DND-41 (cell line): ENCODE results near the gene AATK.

Experiments
- ATAC-seq: fragments of 200-7000 bp; cut with Tn5 transposase; 3 replicates; pipeline ENCODE4 v1.9.1; 2021; ENCODE audit warnings: low read depth; ENCODE audit not compliant: insufficient read depth
- DNase-seq: peaks from one replicate; pipeline ENCODE4 v3.0.0-alpha.2; 2020
- H2AFZ ChIP-seq: 2 replicates; pipeline ENCODE4 v1.6.0; 2012; ENCODE audit warnings: low read depth, low read length
- H3K27ac ChIP-seq: 2 replicates; pipeline ENCODE4 v1.5.1; 2012; ENCODE audit warnings: low read length, inconsistent platforms
- H3K27me3 ChIP-seq: fragments of 200-600 bp; sonication (generic); 2 replicates; pipeline ENCODE4 v1.6.0; 2012; ENCODE audit warnings: low read length, mild to moderate bottlenecking, inconsistent platforms; ENCODE audit not compliant: insufficient read depth, poor library complexity
- H3K36me3 ChIP-seq: 2 replicates; pipeline ENCODE4 v1.5.1; 2012; ENCODE audit warnings: low read length, inconsistent platforms; ENCODE audit not compliant: insufficient read depth
- H3K4me1 ChIP-seq: 2 replicates; pipeline ENCODE4 v1.5.1; 2012; ENCODE audit warnings: mild to moderate bottlenecking, low read length; ENCODE audit not compliant: insufficient read depth
- H3K4me2 ChIP-seq: 2 replicates; pipeline ENCODE4 v1.6.0; 2012; ENCODE audit warnings: mild to moderate bottlenecking, moderate library complexity, low read length, inconsistent platforms; ENCODE audit not compliant: insufficient read depth
- H3K4me3 ChIP-seq, 2 experiments: fragments of 200-600 bp in 1 of 2; shearing (Covaris generic) in 1 of 2; 2 replicates each; pipeline ENCODE4 v1.5.1; 2012 to 2016; ENCODE audit warnings: inconsistent platforms in 2 of 2, low read length in 2 of 2, mild to moderate bottlenecking in 2 of 2, low read depth in 1 of 2, moderate library complexity in 1 of 2
- H3K79me2 ChIP-seq: 2 replicates; pipeline ENCODE4 v1.6.0; 2012; ENCODE audit warnings: low read length, inconsistent platforms; ENCODE audit not compliant: insufficient read depth
- H3K9ac ChIP-seq: 2 replicates; pipeline ENCODE4 v1.6.0; 2012; ENCODE audit warnings: low read depth, mild to moderate bottlenecking, inconsistent platforms, low read length, moderate library complexity
- H3K9me3 ChIP-seq: 2 replicates; pipeline ENCODE4 v1.5.1; 2012; ENCODE audit warnings: low read length, moderate library complexity, mild to moderate bottlenecking, inconsistent platforms; ENCODE audit not compliant: insufficient read depth, severe bottlenecking
- H4K20me1 ChIP-seq: 2 replicates; pipeline ENCODE4 v1.6.0; 2012; ENCODE audit warnings: low read length; ENCODE audit not compliant: insufficient read depth
- EZH2 ChIP-seq: IDR thresholded peaks from 3 replicates; pipeline ENCODE4 v1.6.1; 2012; ENCODE audit warnings: borderline replicate concordance, low read depth, mild to moderate bottlenecking, moderate library complexity, low read length, inconsistent platforms; ENCODE audit not compliant: severe bottlenecking
- TF ChIP-seq, protein P1 (sequence below): IDR thresholded peaks from 2 replicates; pipeline ENCODE4 v1.5.1; 2012; ENCODE audit warnings: borderline replicate concordance, low read length, moderate library complexity, mild to moderate bottlenecking; ENCODE audit not compliant: poor library complexity, severe bottlenecking; ENCODE audit errors: extremely low read depth

The AATK gene

DNA sequence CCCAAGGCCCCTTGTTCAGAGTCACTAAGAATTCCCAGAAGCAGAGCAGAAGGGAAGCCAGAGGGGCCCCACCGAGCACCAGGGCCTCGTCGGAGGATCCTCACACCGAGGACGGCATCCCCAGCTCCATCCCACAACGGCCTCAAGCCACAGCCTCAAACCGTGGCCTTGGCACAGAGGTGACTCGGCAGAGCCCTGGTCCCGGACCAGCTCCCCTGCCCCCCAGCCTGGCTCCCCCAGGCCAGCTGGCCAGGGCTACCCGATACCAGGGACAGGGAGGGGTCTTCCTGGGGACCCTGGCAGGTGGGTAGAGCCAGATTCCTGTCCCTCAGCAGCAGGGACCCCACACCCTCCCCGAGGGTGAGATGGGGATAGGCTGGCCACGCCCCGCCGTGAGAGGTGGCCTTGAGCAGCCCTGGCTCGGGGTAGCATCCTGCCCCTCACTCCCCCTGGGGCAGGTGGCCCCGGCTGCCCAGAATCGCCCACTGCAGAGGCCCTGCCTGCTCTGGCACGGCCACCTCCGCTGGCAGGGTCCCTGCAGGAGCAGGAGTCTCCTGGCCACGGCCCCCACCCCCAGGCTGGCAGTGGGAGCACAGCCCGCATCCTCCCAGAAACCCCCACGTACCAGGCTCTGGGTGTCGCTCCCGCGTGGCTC, 6.3 kb downstream of the AATK start:
- Histone ChIP-seq H3K9me3 (no peaks in the 10 kb centered on the region), H3K4me2 (no peak overlapping the region), H3K27me3 (no peaks in the 10 kb centered on the region), H3K9ac (no peak overlapping the region), H2AFZ (no peak overlapping the region), H3K4me1 (no peaks in the 10 kb centered on the region), H3K36me3 (no peaks in the 10 kb centered on the region), H3K27ac (no peak overlapping the region), H3K4me3 (no peak overlapping the region), H4K20me1 (no peaks in the 10 kb centered on the region; the same call in 1 of the 2 replicates), H3K79me2 (no peaks in the 10 kb centered on the region)
- ATAC-seq (no peak), DNase-seq (no peak)
- TF ChIP-seq, protein P1, sequence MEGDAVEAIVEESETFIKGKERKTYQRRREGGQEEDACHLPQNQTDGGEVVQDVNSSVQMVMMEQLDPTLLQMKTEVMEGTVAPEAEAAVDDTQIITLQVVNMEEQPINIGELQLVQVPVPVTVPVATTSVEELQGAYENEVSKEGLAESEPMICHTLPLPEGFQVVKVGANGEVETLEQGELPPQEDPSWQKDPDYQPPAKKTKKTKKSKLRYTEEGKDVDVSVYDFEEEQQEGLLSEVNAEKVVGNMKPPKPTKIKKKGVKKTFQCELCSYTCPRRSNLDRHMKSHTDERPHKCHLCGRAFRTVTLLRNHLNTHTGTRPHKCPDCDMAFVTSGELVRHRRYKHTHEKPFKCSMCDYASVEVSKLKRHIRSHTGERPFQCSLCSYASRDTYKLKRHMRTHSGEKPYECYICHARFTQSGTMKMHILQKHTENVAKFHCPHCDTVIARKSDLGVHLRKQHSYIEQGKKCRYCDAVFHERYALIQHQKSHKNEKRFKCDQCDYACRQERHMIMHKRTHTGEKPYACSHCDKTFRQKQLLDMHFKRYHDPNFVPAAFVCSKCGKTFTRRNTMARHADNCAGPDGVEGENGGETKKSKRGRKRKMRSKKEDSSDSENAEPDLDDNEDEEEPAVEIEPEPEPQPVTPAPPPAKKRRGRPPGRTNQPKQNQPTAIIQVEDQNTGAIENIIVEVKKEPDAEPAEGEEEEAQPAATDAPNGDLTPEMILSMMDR: no peak
- no peak for TF ChIP-seq EZH2

DNA sequence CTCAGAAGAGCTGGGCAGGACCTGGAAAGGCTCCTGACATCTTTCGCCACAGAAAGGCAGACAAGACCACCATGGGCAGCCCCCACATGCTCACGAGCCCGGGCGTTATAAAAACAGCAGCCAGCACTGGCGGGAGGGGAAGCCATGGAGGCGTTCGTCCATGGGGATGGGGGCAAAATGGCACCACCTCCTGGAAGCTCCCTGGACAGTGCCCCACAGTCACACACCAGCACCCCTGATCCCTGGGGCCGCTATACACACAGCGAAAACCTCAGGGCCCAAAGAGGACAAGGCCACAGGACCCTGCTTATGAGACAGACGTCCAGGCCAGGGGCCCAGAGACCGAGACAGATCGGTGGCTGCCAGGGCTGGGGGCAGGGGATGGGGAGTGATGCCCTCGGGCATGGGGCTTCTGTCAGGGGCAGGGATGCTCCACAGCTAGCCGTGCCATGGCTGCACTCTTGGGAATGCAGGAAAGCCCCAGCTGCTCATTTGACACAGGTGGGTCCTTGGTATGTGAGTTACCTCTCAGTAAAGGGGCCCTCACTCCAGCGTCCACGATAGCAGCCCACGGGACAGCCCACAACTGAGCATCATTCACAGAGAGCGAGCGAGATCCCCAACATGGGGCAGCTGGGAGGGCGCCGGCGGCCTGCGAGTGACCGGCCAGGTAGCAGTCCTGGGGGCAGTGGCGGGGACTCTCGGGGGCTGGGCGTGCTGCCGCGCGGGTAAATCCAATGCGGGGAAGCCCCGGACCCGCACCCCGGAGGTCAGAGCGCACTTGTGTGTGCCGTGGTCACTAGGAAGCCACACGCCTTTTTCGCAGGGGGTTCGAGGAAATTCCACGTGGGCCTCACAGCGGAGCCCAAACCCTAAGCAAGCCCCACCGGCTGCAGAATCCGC, 7.1 kb downstream of the AATK start:
- H3K4me3 ChIP-seq: no peak overlapping the region
- no peak overlapping the region for H3K27ac ChIP-seq
- no peak for ATAC-seq
- H4K20me1 ChIP-seq: no peaks in the 10 kb centered on the region; the same call in 1 of the 2 replicates
- H3K4me2 ChIP-seq: no peak overlapping the region
- H3K9ac ChIP-seq: no peak overlapping the region
- H3K9me3 ChIP-seq: no peaks in the 10 kb centered on the region
- no peaks in the 10 kb centered on the region for H3K79me2 ChIP-seq
- no peak for DNase-seq
- H2AFZ ChIP-seq: no peak overlapping the region
- H3K27me3 ChIP-seq: no peaks in the 10 kb centered on the region
- no peak for TF ChIP-seq EZH2
- TF ChIP-seq, protein P1: no peak
- H3K36me3 ChIP-seq: no peaks in the 10 kb centered on the region
- H3K4me1 ChIP-seq: no peaks in the 10 kb centered on the region

DNA sequence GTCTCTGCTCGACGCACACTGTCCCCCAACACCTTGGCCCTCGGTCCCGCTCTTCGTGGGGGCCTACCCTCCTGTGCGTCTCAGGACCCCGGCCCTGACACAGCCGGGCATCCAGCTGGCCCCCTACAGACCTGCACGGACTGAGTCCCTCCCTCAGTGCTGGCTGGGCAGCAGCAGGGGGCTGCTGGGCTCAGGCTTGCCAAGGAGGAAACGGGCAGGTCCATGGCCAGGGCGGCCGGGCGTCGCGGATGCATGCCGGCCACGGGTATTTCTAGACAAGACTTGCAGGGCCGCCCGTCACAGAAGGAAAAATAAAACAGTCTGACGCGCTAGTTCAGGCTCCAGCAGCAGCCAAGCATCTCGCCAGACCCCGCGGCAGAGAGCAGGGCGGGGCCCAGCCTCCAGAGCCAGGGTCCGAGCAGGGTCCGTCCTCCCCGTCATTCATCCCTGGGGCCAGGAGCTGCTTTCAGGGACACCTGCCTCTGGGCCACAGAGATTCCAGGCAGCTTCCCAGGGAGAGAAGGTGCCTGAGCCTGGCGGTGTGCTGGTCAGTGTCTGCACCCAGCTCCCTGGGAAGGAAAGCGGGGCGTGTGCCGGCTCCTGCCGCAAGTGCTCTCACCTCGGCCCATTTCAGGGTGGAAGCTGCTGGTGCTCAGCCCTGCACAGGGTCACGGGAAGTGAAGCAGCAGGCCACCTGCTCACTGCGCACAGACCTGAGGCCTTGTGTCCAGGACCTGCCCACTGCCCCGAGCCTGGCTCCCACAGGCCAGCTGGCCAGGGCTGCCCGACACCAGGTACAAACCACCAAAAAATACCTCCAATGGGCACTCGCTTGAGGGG, 8.0 kb downstream of the AATK start:
- no peaks in the 10 kb centered on the region for H3K4me1 ChIP-seq
- no peak overlapping the region for H2AFZ ChIP-seq
- no peak overlapping the region for H3K4me3 ChIP-seq
- H3K9ac ChIP-seq: no peak overlapping the region
- H3K27ac ChIP-seq: no peak overlapping the region
- no peak for TF ChIP-seq EZH2
- TF ChIP-seq, protein P1: no peak
- no peaks in the 10 kb centered on the region for H3K79me2 ChIP-seq
- DNase-seq: no peak
- no peaks in the 10 kb centered on the region for H3K9me3 ChIP-seq
- H3K4me2 ChIP-seq: no peak overlapping the region
- no peaks in the 10 kb centered on the region for H3K36me3 ChIP-seq
- H3K27me3 ChIP-seq: no peaks in the 10 kb centered on the region
- no peak for ATAC-seq
- H4K20me1 ChIP-seq: no peaks in the 10 kb centered on the region; the same call in 1 of the 2 replicates
